CD4-positive, alpha-beta memory T cell (primary cell): ENCODE results near the gene PLPP3. TPM values are rescaled to one million over a fixed set of nuclear protein-coding genes. Genes with fewer than 3 reads are reported as not detected.

Experiments used
- CTCF ChIA-PET: fragments of 350-600 bp; sonication (Branson Sonifier 250); formaldehyde crosslinking; loops from one replicate; lab custom pipeline; 2021; ENCODE audit warnings: inconsistent platforms; ENCODE audit not compliant: partially characterized antibody; lab: Charles Lee
- POLR2A ChIA-PET: fragments of 350-600 bp; sonication (Branson Sonifier 250); formaldehyde crosslinking; loops from one replicate; lab custom pipeline; 2021; ENCODE audit not compliant: partially characterized antibody; lab: Charles Lee
- DNase-seq, 5 donors: peaks; one replicate each; pipeline versions ENCODE4 v3.0.0 to v3.0.0-alpha.2; 2020 to 2022; ENCODE audit warnings: mixed read lengths in 1 of 5
- H3K27ac ChIP-seq: one replicate; pipeline ENCODE4 v1.7.0; 2013; ENCODE audit warnings: low read depth, low read length
- H3K27me3 ChIP-seq: 2 replicates; pipeline ENCODE4 v1.7.0; 2013; ENCODE audit warnings: mild to moderate bottlenecking, low read length, moderate library complexity; ENCODE audit not compliant: insufficient read depth
- H3K36me3 ChIP-seq: 2 replicates; pipeline ENCODE4 v1.7.0; 2013; ENCODE audit warnings: mild to moderate bottlenecking, low read length, moderate library complexity; ENCODE audit not compliant: insufficient read depth
- H3K4me1 ChIP-seq: 2 replicates; pipeline ENCODE4 v1.7.0; 2013; ENCODE audit warnings: mild to moderate bottlenecking, low read length, moderate library complexity; ENCODE audit not compliant: insufficient read depth
- H3K4me3 ChIP-seq, 2 donors: one replicate each; pipeline ENCODE4 v1.7.0; 2013; ENCODE audit warnings: low read length in 2 of 2, mild to moderate bottlenecking in 1 of 2
- H3K9me3 ChIP-seq, 2 donors: one replicate each; pipeline ENCODE4 v1.7.0; 2013; ENCODE audit warnings: low read length in 2 of 2, control low read depth in 1 of 2; ENCODE audit not compliant: control insufficient read depth in 1 of 2
- H3K27ac Mint-ChIP-seq, 7 donors: one replicate each; pipeline ENCODE4 v1.8.0; 2020 to 2021; ENCODE audit warnings: mixed read lengths in 7 of 7, mild to moderate bottlenecking in 6 of 7, inconsistent platforms in 3 of 7, moderate library complexity in 3 of 7
- H3K27me3 Mint-ChIP-seq, 2 donors: one replicate each; pipeline ENCODE4 v1.8.0; 2020 to 2021; ENCODE audit warnings: mixed read lengths in 2 of 2
- H3K36me3 Mint-ChIP-seq, 2 donors: one replicate each; pipeline ENCODE4 v1.8.0; 2020 to 2021; ENCODE audit warnings: mixed read lengths in 2 of 2, inconsistent platforms in 1 of 2, mild to moderate bottlenecking in 1 of 2
- H3K4me1 Mint-ChIP-seq, 4 donors: one replicate each; pipeline ENCODE4 v1.8.0; 2020 to 2021; ENCODE audit warnings: mixed read lengths in 4 of 4, mild to moderate bottlenecking in 1 of 4
- H3K4me3 Mint-ChIP-seq, 8 donors: one replicate each; pipeline ENCODE4 v1.8.0; 2020 to 2021; ENCODE audit warnings: mixed read lengths in 8 of 8, mild to moderate bottlenecking in 7 of 8, moderate library complexity in 6 of 8, inconsistent platforms in 3 of 8
- H3K9me3 Mint-ChIP-seq, 8 donors: one replicate each; pipeline ENCODE4 v1.8.0; 2020 to 2021; ENCODE audit warnings: mixed read lengths in 8 of 8, mild to moderate bottlenecking in 5 of 8, inconsistent platforms in 3 of 8, moderate library complexity in 1 of 8
- intact Hi-C: fragments of 100-400 bp; cut with micrococcal nuclease; formaldehyde crosslinking; loops from one replicate; pipeline ENCODE4 v1.15.1; 2023
- polyA plus RNA-seq, 2 donors: library from polyadenylated mRNA; unstranded; fragments of 300-500 nt; fragmentation: Illumina TruSeq; gene quantifications; one replicate each; pipeline ENCODE4 v1.2.3, GENCODE V29; 2021
- total RNA-seq, 2 experiments: library from RNA; stranded (reverse); gene quantifications; one replicate each; pipeline ENCODE4 v1.2.3, GENCODE V29; 2021

PLPP3 gene
- total and polyA plus RNA-seq, 4 experiments from 2014 or later = 0.61 to 0.94 TPM; not detected in 2

- no peak overlapping the region for H3K4me3 ChIP-seq
- DNase-seq = no peak
- H3K36me3 Mint-ChIP-seq = no peaks in the 10 kb centered on the region
- no peak overlapping the region for H3K27ac ChIP-seq
- no peak overlapping the region for H3K27ac Mint-ChIP-seq
- ChIA-PET POLR2A (no interaction called here), CTCF (no interaction called here)
- H3K27me3 Mint-ChIP-seq = no peaks in the 10 kb centered on the region
- no peak overlapping the region for H3K4me3 Mint-ChIP-seq
- no peaks in the 10 kb centered on the region for H3K4me1 Mint-ChIP-seq
- intact Hi-C loops = no loop called here
- peaks cover 0 to 6% (median under 1%) of the 10 kb centered on the region in 8 donors for H3K9me3 Mint-ChIP-seq
- H3K36me3 ChIP-seq = no peaks in the 10 kb centered on the region
- no peaks in the 10 kb centered on the region for H3K27me3 ChIP-seq
- H3K4me1 ChIP-seq = no peaks in the 10 kb centered on the region
- H3K9me3 ChIP-seq = no peaks in the 10 kb centered on the region
Measured at GRCh38 chr1:56461158-56462127, 117.9 kb downstream of the PLPP3 start.

- ChIA-PET CTCF (no interaction called here), POLR2A (no interaction called here)
- H3K27ac Mint-ChIP-seq = no peak overlapping the region
- no peaks in the 10 kb centered on the region for H3K4me1 Mint-ChIP-seq
- peaks cover 0 to 6% (median 0%) of the 10 kb centered on the region in 8 donors for H3K9me3 Mint-ChIP-seq
- no peak overlapping the region for H3K27ac ChIP-seq
- H3K36me3 Mint-ChIP-seq = no peaks in the 10 kb centered on the region
- no peak overlapping the region for H3K4me3 Mint-ChIP-seq
- no peaks in the 10 kb centered on the region for H3K36me3 ChIP-seq
- intact Hi-C loops = no loop called here
- H3K9me3 ChIP-seq = no peaks in the 10 kb centered on the region
- no peak for DNase-seq
- H3K4me1 ChIP-seq = no peaks in the 10 kb centered on the region
- H3K4me3 ChIP-seq = no peak overlapping the region
- no peaks in the 10 kb centered on the region for H3K27me3 ChIP-seq
- H3K27me3 Mint-ChIP-seq = no peaks in the 10 kb centered on the region
Measured at GRCh38 chr1:56459260-56459659, 120.1 kb downstream of the PLPP3 start.

- no peaks in the 10 kb centered on the region for H3K27me3 ChIP-seq
- POLR2A ChIA-PET = no interaction called here
- intact Hi-C loops = no loop called here
- CTCF ChIA-PET = no interaction called here
- no peak overlapping the region for H3K27ac ChIP-seq
- Mint-ChIP-seq H3K4me3 (no peak overlapping the region), H3K36me3 (no peaks in the 10 kb centered on the region), H3K27me3 (peaks cover 0 to 4% of the 10 kb centered on the region in 2 donors), H3K9me3 (peaks cover 0 to 6% (median 0%) of the 10 kb centered on the region in 8 donors), H3K27ac (no peak overlapping the region), H3K4me1 (no peaks in the 10 kb centered on the region)
- no peaks in the 10 kb centered on the region for H3K9me3 ChIP-seq
- no peaks in the 10 kb centered on the region for H3K4me1 ChIP-seq
- no peak overlapping the region for H3K4me3 ChIP-seq
- no peaks in the 10 kb centered on the region for H3K36me3 ChIP-seq
- no peak for DNase-seq
Measured at GRCh38 chr1:56457756-56458375, 121.5 kb downstream of the PLPP3 start.

- Mint-ChIP-seq H3K27me3 (peaks cover 0 to 4% of the 10 kb centered on the region in 2 donors), H3K27ac (no peak overlapping the region), H3K4me3 (no peak overlapping the region), H3K9me3 (peaks cover 0 to 6% (median 0%) of the 10 kb centered on the region in 8 donors), H3K4me1 (no peaks in the 10 kb centered on the region), H3K36me3 (no peaks in the 10 kb centered on the region)
- intact Hi-C loops = no loop called here
- no peak for DNase-seq
- ChIA-PET CTCF (no interaction called here), POLR2A (no interaction called here)
- Histone ChIP-seq H3K4me1 (no peaks in the 10 kb centered on the region), H3K27me3 (no peaks in the 10 kb centered on the region), H3K27ac (no peak overlapping the region), H3K4me3 (no peak overlapping the region), H3K36me3 (no peaks in the 10 kb centered on the region), H3K9me3 (no peaks in the 10 kb centered on the region)
Measured at GRCh38 chr1:56456435-56457101, 122.8 kb downstream of the PLPP3 start.

GRCh38 chr1:56453417-56454078 is 125.8 kb downstream of the PLPP3 start:
- H3K4me1 Mint-ChIP-seq = no peaks in the 10 kb centered on the region
- ChIA-PET CTCF (no interaction called here), POLR2A (no interaction called here)
- Histone ChIP-seq H3K9me3 (no peaks in the 10 kb centered on the region), H3K4me1 (no peaks in the 10 kb centered on the region), H3K27me3 (no peaks in the 10 kb centered on the region), H3K27ac (no peak overlapping the region), H3K4me3 (no peak overlapping the region), H3K36me3 (no peaks in the 10 kb centered on the region)
- no peak overlapping the region for H3K4me3 Mint-ChIP-seq
- H3K36me3 Mint-ChIP-seq = no peaks in the 10 kb centered on the region
- H3K27me3 Mint-ChIP-seq = peaks cover 0 to 4% of the 10 kb centered on the region in 2 donors
- H3K27ac Mint-ChIP-seq = no peak overlapping the region
- intact Hi-C loops = no loop called here
- H3K9me3 Mint-ChIP-seq = peaks cover 0 to 6% (median 0%) of the 10 kb centered on the region in 8 donors
- DNase-seq = no peak

GRCh38 chr1:56453016-56453415 is 126.3 kb downstream of the PLPP3 start:
- Histone ChIP-seq H3K27ac (no peak overlapping the region), H3K4me3 (no peak overlapping the region), H3K4me1 (no peaks in the 10 kb centered on the region), H3K9me3 (no peaks in the 10 kb centered on the region), H3K36me3 (no peaks in the 10 kb centered on the region), H3K27me3 (no peaks in the 10 kb centered on the region)
- ChIA-PET POLR2A (no interaction called here), CTCF (no interaction called here)
- Mint-ChIP-seq H3K27ac (no peak overlapping the region), H3K9me3 (peaks cover 0 to 6% (median 0%) of the 10 kb centered on the region in 8 donors), H3K4me3 (no peak overlapping the region), H3K36me3 (no peaks in the 10 kb centered on the region), H3K4me1 (no peaks in the 10 kb centered on the region), H3K27me3 (peaks cover 0 to 4% of the 10 kb centered on the region in 2 donors)
- intact Hi-C loops = no loop called here
- no peak for DNase-seq
